Measurements from ENCODE around the gene SMARCA1.

SMARCA1 gene

DNA sequence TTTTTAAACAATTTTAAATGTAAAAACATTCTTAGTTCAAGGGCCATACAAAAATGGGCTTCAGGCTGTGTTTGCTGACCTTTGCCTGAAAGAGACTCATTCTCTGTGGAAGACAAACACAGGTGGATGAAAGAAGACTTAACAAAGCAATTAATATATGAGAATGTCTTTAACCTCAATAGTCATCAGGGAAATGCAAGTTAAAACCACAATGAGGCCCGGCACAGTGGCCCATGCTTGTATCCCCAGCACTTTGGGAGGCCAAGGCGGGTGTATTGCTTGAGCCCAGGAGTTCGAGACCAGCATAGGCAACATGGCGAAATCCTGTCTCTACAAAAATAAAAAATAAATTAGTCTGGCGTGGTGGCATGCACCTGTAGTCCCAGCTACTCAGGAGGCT is 7.1 kb upstream of the SMARCA1 start:
- no peak for DNase-seq (ENCODE audit: low read depth)

DNA sequence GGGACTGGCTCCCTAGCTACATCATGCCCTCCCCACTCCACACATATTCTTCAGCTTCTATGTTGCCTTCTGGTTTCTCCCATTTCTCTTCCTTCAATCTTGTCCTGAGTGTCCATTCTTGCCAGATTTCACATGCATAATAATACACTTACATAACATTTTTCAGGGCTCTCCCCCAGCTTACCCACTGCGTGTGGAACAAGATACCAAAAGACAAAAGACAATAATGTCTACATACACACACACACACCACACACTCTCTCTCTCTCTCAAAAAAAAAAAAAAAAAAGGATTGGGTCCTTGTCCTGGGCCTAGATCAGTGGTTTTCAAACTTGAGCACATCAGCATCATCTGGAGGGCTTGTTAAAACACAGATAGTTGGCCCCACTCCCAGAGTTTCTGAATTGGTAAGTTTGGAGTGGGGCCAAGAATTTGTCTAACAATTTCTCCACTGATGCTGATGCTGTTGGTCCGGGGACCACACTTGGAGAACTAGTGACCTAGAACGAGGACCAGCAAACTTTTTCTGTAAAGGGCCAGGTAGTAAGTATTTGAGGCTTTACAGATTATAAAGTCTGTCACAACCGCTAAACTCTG is 6.5 kb upstream of the SMARCA1 start:
- no peak for DNase-seq (ENCODE audit: low read depth)

DNA sequence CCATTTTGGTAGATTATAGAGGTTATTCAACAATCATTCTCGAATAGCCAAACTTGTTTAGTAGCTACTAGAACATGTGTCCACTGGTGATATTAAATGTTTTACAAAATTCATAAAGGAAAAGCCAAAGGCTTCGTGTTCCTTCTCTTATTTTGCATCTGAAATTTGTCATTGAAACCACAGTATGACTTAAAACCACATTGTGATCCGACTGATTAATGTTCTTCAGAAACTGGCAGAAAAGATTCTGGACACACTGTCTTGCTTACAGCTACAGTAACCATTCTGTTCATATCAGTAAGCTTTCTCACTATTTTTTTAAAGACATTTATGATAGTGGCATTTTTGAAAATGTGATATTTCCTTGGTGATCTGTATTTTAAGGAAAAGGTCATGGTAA is 2.6 kb upstream of the SMARCA1 start:
- DNase-seq (ENCODE audit: low read depth): no peak

DNA sequence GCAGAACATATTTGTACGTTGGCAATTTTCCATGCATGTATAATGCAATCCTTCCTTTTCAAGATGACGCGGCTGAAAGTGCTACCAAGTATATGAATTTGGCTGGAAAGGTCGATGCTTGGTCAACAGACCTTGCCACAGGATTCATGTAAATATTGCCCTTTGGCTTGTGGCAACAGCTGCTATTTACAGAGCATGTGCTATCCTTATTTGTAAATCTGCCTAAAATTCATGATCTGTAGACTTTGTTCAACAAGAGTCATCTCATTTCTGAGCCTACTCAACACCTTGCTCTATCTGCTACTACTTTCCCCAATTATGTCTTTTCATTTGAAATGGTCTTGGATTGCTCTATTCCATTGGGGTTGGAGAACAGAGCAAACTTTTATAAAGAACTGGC is 1.9 kb upstream of the SMARCA1 start:
- DNase-seq (ENCODE audit: low read depth): no peak

DNA sequence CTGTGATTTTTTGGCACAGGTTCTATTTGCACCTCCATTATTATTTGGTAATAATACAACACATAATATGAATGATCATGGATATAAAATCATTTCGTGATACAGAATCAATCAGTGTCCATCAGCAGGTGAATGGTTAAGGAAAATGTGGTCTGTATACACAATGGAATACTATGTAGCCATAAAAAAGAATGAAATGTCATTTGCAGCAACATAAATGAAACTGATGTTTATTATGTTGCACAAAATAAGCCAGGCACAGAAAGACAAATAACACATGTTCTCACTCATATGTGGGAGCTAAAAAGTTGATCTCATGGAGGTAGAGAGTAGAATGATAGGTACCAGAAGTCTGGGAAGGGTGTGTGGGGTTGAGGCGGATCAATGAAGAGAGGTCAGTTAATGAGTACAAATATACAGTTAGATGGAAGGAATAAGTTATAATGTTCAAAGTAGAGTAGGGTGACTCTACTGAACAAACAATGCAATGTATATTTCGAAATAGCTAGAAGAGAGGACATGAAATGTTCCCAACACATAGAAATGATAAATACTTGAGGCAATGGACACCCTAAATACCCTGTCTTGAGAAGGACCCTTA is 1.1 kb upstream of the SMARCA1 start:
- no peak for DNase-seq (ENCODE audit: low read depth)

DNA sequence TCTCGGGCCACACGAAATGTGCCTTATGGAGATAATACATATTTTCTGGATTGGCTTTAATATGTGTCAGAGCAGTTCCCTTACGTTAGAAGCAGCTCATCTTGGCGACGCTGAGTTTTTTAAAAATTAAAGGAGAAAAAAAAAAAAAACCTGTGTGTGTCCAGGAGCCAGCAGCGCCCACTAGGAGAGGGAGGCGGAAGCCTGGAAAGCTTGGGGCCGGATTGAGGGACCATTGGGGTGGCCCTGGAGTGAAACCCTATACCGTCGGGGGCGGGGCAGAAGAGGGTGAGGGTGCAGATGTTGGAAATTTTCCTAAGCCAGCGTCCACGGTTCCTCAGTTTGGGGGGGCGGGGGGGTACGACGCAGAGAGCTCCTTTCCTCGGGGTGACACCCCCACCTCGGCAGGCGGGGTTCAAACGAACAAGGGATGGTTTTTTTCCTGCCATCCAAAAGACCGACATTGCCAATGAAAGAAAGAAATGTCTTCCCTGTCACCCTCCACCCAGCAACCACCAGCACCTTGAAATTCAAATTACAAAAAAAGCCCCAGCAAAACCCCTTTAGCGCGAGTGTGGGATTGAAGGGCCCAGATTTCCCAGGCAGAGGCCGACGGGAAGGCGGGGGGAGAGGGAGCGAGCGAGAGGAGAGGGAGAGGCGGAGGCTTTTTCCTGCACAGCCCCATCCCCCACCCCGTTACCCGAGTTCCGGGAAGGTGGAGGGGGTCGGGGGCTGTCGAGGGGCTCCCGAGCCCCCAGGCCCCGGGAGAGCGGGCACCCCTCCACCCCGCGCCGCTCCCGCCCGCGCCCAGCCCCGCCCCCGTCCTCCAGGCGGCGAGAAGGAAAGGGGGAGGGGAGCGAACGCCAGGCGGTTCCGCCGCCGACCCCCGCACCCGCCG is 859 bp downstream of the SMARCA1 start:
- DNase-seq (ENCODE audit: low read depth): peak; percentile 51

DNA sequence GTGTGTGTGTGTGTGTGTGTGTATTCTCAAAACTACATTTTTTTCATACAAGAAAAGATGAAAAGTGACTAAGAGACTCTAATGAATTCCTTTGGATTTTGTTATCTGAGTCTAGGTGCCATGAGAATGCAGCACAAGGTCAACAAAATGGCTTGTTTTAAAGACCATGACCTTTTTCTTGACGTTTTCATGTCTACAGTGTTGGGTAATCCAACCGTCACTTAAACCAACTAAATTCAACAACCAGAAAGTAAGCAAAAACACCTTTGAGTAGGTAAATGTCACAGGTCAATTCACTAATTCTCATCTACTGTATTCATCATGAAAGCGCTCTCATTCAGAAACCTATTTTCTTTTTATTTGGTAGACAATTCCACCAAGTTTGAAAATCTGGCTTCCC is 3.1 kb downstream of the SMARCA1 start:
- DNase-seq (ENCODE audit: low read depth): peak; percentile 35

DNA sequence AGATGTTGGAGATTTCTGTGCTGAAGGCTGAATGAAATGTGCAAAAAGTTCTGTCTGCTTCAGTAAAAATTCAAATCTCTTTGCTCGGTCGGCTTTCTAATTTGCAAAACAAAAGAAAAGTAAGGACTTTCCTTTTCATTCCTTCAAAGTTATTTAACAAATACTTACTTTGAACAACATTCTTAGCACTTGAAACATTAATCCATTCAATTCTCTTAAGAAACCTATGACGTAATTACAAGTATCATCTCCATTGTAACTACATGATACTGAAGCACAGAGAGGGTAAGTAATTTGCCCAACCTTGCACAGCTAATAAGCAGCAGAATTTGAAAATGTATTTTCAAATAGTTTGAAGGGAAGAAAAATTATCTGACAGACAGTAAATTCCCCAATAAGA is 6.9 kb downstream of the SMARCA1 start:
- DNase-seq (ENCODE audit: low read depth): no peak

DNA sequence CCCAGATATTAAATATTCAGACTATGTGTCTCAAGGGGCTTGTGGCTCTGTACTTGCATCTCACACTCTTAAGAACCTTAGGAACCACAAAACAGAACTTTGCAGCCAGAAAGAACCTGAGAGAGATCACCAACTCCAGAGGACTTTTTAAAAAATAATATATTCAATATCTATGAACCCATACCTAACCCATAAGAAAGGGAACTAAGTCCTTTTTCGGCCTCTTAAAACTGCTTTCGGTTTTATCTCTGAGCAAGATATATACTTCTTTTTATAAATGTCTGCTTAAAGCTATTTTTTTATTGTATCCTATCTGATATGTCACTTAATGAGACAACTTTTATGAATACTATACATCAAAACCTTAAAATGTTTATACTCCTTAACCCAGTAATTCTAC is 10.9 kb downstream of the SMARCA1 start:
- DNase-seq (ENCODE audit: low read depth): no peak

DNA sequence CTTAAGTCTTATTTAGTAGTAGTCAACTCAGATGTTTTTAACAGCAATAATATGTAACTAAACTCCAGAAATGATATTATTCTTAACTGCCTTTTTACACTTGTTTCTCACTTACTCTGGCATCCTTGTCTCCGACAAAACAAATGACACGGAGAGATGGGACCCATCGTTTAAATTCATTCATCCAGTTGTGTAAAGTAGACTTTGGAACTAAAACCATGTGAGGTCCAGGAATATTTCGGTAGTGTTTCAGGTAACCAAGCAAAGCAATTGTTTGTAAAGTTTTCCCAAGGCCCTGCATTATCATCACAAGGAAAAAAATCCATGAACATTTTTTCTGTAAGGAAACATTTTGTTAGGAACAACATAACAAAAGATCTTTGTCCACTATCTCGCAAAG is 11.6 kb downstream of the SMARCA1 start:
- no peak for DNase-seq (ENCODE audit: low read depth)

DNA sequence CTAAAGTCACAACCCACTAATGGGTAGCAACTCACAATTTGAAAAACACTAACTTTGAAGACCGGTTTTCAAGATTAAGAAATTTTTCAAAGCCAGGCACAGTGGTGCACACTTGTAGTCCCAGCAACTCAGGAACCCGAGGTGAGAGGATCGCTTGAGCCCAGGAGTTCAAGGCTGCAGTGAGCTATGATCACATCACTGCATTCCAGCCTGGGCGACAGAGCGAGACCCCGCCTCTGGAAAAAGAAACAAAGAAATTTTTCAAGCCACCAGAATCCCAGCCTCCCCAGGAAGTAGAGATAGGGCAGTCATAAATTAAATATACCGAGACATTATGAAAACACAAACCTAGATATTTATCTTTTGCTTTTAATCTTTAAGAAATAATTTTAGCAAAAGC is 13.0 kb downstream of the SMARCA1 start:
- DNase-seq (ENCODE audit: low read depth): no peak

DNA sequence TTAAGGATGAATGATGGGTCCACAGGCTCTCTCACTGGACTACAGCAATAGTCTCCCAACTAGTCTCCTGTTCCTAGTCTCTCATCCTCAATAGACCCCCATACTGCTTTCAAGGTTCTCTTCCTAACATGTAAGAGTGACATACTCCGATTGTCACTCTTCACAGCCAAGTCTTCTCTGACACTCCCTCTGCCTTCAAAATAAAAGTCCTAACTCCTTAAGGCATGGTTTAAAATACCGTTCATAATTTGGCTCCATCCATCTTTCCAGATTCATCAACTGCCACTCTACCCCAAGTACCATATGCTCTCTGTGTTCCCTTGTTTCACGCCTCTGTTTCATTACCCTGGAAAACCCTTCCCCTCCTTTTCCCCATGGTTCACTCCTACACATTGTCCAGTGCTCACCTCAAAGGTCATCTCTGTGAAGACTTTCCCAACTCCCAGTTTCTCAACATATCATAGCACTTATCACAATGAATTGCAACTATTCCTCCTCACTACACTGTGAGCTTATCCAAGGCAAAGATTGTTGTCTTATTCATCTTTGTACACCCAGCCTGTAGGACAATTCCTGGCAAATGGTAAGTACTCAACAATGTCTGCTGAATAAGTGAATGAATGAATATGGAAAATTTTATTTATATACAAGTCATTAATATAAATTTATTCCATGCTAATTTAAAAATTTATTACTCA is 26.0 kb downstream of the SMARCA1 start:
- DNase-seq (ENCODE audit: low read depth): peak; percentile 67

DNA sequence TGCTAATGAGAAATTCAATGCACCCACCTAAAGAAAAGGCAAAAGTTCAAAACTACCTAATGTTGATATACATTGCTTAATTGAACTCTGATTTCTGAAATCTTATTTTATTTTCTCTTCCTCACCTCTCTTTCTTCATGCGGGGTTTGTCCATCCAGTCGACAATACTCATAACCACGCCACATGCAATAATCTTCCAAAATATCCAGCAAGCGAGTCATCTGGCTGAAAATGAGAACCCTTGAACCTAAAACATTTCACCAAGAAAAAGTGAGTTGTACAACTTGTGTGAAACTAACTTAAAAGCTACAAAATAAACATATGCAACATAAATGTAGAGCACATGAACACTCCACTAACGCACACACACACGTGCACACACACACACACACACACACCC is 26.7 kb downstream of the SMARCA1 start:
- no peak for DNase-seq (ENCODE audit: low read depth)

DNA sequence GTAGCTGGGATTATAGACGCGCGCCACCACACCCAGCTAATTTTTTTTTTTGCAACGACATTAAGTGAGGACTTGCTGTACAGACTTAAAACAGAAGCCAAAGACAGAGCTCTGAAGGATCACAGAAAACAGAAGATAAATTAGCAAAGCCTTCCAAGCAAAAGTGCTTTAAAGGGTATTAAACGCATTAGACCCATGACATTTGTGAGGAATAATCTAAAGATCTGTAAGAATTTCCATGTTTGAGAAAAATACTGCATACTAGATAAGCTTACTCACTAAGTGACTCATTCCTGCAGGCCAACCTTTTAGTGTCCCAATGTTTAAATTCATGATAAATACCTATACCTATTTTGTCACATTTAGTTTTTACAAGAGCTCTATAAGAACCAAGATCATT is 27.4 kb downstream of the SMARCA1 start:
- DNase-seq (ENCODE audit: low read depth): peak; percentile 28

DNA sequence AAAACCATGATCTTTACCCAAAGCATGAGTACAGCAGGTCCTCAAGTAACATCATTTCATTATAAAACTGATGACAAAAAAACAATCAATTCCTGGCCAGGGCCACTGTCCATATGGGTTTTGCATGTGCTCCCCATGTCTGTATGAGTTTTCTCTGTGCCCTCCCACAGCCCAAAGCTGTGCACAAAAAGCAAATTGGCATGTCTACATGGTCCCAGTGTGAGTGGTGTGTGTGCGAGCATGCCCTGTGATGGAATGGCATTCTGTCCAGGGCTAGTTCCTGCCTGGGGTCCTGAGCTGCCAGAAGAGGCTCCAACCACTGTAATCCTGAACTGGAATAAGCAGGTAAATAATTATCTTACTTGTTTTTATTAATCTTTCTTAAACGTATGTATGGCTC is 28.4 kb downstream of the SMARCA1 start:
- no peak for DNase-seq (ENCODE audit: low read depth)

DNA sequence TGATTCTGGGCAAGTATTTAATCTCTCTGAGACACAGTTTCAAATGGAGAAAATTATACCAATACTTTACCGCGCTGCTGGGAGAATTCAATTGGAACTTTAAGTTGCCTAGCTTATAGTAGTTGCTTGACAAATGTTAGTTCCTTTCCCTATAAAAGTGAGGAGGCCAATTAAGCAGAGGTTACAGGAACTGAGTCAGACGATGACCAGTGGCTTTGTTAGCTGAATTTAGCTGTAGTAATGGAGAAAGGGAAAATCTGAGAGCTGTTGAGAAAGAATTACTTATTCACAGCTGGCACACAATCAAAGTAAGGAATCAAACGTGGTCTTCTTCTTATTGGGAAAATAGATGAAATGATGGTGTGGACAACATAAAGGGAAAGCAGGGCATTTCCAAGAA is 29.6 kb downstream of the SMARCA1 start:
- DNase-seq (ENCODE audit: low read depth): peak; percentile 47

DNA sequence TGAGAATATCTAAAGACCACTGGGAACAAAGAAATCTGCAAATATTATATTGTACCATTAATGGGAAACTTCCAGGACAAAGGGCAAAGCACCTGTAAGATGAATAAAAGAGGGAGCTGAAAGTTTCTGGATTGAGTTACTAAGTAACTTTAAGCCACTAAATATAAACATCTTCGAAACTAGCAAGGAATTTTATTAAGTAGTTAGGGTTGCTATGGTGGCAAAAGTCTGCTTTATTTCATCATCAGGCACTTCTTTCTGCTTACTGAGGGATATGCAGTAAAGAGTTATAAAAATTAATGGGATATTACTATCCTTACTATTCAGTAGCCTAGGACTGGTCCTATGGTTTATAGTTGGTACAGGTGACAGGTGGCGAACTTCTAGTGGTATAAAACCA is 33.0 kb downstream of the SMARCA1 start:
- no peak for DNase-seq (ENCODE audit: low read depth)

DNA sequence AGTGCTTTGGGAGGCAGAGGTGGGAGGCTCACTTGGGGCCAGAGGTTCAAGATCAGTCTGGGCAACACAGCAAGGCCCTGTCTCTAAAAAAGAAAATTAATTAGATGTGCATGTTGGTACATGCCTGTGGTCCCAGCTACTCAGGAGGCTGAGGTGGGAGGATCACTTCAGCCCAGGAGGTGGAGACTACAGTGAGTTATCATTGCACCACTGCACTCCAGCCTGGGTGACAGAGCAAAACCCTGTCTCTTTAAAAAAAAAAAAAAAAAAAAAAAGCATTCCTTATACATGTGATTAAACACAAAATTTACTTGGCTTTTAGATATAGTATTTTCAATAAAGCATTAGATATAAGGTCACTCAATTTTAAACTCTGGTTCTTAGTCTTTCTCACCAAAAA is 34.9 kb downstream of the SMARCA1 start:
- DNase-seq (ENCODE audit: low read depth): no peak

DNA sequence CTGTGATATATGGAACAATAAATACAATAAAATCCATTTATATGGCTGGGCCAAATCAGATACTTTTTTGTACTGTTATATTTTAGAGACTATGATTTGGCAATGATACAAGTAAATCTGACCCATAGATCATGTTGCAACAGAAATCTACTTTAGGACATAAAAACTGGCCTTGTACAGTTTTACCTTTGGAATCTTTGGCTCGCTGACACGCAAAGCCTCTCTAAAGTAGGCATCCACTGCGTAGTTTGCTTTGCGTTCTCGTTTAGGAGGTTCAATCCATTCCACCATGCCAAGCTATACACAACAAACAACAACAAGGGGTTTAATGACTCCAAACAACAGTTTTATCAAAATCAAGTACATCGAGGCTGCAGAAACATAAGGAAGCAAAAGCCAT is 42.4 kb downstream of the SMARCA1 start:
- no peak for DNase-seq (ENCODE audit: low read depth)

DNA sequence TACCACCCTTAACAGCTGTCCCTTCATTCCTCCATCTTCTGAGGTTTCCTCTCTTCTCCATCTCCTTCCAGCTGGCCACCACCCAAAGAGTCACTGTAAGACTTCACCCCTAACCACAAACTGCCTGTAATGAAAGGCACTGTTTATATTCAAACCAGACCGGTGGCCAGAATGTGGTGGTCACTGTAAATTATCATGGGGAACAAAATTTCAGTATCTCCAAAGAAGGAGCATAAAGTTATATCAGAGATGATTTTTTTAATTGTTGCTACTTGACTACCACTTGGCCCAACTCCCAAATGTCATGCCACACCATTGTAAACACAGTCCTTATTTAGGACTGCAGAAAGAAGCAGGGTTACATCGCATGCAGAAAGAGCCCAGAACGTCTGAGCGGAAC is 44.8 kb downstream of the SMARCA1 start:
- peak; percentile 53 for DNase-seq (ENCODE audit: low read depth)

DNA sequence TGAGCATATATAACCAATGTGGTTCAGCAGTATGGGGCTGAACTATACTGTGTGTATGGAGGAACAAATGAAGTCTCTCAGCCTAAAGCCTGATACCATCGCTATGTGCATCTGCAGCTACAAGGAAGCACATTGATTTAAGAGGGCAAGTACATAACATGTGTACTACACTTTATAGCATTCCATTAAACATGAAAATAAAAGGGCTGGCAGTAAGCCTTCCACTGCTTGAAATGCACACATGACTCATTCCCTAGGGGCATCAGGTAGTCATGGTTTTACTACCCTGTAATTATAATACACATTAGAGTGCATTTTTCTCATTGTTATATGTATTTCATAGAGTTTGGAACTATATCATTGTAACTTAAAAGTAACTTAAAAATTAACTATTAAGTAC is 51.2 kb downstream of the SMARCA1 start:
- no peak for DNase-seq (ENCODE audit: low read depth)

DNA sequence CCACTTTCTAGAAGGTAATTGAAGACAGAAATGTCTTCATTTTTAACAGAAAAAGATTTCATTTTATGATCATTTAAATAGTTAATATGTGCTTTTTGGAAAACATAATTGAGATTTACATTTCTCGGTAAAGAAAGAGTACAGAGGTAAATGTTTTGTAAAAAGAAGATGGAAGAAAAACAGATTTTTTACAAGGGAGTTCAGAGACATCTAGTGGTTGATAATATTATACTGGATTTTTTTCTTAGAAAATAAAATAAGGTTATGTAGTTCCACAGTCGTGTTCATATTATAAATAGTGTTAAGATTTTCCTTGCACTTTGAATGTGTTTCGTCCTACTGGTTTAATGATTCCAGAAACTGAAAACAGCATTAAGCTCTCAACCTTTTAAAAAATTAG is 60.6 kb downstream of the SMARCA1 start:
- DNase-seq (ENCODE audit: low read depth): no peak
